Umbilical cord (tissue), 2 donors: ENCODE data around the gene RASSF10. TPM values are rescaled to one million over a fixed set of nuclear protein-coding genes. Genes with fewer than 3 reads are reported as not detected.
"Not testable (repeated sequence)": the region's sequence is repeated elsewhere in the genome, so short reads cannot be mapped to it uniquely, and the experiment has no call there.

Experiments
- DNase-seq: peaks from one replicate; pipeline ENCODE4 v3.0.0-alpha.2; 2015; ENCODE audit warnings: low spot score
- total RNA-seq: library from RNA; depleted of rRNA; stranded (reverse); fragments of >200 nt; gene quantifications from one replicate; pipeline ENCODE4 v1.2.3, GENCODE V29; 2014; ENCODE audit warnings: low replicate concordance; ENCODE audit not compliant: insufficient read depth

The RASSF10 gene
- total RNA-seq, 1 donor from 2014 or later = 2.6 TPM

DNA sequence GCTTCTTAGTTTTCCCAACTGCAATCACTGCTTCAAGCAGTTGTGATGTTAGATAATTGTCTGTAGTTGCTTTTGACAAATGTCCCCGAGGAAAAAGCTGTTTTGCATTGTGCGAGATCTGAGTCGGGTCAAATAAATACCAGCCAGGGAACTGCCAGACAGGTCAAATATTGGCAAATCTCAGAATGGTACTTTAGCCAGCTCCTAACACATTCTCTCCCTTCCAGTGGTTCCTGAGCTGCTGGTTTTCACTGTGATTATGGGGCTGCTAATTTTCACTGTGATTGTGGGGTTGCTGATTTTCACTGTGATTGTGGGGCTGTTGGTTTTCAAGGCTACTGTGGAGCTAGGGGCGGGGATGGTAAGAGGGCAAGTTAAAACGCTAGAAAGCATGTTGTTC, 14.3 kb downstream of the RASSF10 start:
- no peak for DNase-seq

DNA sequence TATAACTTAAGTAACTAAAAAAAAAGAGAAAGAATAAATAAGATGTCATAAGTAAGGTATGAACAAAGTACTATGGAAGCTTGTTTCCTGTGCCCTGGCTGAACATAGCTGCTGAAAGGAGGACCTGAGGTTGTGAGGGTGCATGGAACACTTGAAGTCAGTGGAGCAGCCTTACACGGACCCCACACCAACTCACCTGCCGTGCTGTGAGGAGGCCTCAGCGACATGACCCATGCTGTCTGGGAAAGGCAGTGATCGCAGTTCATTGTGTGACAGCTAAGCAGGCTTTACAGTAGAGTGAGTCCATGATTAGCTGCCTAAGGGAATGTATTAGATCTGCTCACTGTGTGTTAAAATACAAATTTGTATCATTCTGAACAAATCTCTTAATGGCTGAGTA, 17.6 kb downstream of the RASSF10 start:
- no peak for DNase-seq

DNA sequence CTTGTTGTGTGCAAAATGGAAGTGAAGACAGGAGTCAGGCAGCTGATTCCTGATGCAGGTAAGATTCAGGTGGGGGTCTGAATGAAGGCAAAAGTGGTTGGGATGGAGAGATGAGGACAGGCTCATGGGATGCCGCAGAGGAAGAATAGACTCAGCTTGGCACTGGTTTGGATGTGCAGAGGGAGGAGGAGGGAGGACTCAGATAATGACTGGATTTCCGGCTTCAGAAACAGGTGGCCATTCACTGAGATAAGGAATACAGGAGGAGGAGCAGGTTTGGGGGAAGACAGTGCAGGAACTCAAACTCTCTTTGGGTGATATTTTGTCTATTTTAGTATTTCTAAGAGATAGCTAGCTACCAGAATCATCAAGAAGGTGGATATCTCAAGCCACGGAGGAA, 19.2 kb downstream of the RASSF10 start:
- DNase-seq = no peak

DNA sequence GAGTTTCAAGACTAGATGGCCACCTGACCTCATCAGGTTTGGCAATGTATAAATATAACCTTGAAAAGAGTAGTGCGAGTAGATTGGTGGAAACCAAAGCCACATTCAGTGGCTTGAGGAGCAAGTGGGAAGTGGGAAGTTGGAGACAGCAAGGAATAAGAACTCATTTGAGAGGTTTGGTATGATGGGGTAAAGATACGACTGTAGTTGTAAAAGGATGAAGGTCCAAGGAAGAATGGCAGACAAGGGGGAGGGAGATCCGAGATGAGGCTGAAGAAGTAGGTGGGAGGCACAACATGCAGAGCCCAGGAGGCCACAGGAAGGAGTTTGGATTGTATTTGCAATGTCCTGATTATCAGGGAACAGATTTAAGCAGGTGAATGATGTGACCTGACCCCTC, 20.8 kb downstream of the RASSF10 start:
- no peak for DNase-seq

DNA sequence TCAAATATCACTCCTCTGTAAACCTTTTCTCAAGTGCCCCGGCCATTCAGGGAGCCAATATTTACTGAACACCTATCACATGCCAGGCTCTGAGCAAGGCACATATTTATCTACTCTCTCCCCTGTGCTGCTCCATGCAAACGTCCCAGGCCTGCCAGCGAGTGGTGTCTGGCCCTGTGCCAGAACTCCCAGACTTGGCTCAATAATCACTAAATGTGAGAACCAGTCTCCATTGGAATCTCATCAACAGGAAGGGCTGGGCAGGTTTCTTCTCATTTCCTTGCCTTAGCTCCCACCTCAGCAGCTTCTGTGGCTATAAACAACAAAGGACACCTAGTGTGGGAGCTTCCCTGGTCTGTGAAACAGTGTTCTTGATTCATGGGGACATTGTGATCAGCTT, 21.7 kb downstream of the RASSF10 start:
- DNase-seq = no peak

DNA sequence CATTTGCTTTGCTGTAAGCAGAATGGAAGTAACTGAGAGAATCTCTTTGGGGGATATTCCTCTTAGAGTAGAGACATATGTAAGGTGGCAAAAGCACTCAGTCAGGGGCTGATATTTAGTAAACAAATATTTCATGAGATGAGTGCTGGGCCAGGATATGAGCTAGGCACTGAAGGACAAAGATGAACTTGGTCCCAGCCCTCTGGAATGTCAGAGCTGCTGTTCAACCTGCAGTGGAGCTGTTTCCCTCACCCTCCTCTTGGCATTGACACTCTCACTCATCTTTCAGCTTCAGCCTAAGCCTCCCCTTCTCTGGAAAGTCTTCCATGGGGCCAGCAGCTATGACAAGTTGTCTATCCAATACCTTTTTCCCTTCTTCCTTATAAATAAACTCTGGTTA, 22.2 kb downstream of the RASSF10 start:
- no peak for DNase-seq

DNA sequence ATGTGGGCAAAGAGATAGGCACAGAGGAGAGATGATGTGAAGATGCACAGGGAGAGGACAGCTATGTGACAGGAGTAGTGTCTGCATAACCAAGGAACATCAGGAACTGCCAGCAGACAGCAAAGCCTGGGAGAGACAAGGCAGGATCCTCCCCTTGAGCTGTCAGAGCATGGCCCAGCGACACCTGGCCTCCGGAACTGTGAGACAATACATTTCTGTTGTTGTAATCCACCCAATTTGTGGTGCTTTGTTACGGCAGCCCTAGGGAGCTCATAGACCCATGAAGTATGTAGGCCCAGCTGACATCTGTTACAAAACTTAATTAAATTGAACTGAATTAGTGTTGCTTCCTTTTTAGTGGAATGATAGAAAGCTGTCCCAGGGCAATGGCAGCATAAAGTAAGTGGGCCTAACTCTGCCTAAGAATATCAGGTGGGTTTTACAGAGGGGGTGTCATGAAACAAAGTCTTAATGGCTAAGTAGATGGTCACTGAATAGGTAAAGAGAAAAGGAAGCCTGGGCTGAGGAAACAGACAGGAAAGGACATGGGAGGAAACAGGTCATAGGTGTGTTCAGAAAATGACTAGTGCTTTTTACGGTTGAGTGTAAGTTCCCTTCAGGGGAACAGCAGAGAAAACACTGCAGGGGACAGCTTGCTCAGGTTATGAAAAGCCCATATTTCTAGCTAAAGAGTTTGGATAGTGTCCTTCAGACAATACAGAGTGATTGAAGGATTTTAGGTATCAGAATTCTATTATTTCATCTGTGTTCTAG, 24.8 kb downstream of the RASSF10 start:
- no peak for DNase-seq

DNA sequence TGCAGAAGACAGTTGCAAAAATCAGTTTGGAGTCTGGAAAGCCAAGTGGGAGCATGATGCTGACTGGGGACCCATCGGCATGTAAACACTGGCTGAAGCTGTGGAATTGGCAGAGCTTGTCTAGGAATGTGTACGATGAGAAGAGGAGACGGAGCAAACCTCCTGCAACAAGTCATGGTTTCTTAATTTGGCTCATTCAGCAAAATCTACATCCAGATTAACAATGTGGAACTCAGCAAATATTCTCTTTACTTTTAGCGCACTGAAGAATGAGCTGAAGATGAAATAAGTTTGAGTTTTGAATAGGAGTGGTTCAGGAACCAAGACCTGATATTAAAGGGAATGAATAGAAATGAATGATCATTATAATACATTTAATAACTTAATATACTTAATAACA, 26.6 kb downstream of the RASSF10 start:
- DNase-seq = no peak

DNA sequence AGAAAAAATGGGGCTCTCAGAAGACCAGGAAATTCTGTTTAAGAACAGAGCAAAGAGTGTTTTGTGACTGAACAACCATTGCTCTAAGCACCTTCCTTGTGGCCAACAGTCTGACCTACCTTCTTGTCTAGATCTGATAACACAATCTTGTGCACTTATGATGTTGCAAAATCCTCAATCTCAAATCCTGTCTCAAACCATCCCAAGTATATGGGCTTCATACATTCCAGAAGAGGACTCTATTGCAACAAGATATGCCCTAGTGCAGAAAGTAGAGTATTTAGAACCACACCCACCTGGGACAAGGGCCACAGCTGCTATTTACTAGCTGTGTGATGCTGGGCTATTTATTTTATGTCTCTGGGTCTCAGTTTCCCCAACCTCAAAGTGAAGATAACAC, 27.1 kb downstream of the RASSF10 start:
- DNase-seq = no peak

DNA sequence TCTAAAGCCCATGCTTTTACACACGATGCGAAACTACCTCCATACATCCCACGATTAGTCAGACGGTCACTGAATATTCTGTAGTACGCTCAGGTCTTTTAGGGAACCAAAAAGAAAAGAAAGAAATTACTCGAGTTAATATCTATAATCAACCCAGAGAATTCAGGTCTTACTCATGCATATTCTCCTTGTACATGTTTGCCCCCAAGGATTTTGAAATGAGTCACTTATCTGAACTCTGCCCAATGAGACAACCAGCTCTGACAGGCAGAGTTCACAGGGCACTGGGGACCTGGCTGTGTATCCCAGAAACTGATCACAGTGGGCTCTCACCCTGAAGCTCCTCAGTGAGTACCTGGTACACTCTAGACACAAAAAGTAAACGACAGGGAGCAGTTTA, 29.2 kb downstream of the RASSF10 start:
- DNase-seq = no peak

DNA sequence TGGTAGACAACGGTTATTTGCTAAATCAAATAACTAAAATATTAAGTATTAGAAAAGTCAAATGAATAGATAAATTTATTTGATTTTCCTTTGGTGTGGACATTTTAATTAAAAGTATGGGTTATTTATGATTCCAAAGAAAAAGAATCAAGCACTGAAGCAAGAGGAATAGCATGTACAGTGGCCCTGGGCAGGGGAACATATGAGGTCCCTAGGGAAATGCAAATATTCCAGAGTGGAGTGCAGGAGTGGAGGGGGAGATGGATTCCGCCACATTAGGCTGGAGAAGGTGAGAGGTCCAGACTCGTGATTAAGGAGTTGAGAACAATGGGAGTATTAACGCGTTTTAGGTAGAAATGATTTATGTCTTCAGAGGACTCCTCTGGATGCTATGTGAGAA, 30.0 kb downstream of the RASSF10 start:
- no peak for DNase-seq

DNA sequence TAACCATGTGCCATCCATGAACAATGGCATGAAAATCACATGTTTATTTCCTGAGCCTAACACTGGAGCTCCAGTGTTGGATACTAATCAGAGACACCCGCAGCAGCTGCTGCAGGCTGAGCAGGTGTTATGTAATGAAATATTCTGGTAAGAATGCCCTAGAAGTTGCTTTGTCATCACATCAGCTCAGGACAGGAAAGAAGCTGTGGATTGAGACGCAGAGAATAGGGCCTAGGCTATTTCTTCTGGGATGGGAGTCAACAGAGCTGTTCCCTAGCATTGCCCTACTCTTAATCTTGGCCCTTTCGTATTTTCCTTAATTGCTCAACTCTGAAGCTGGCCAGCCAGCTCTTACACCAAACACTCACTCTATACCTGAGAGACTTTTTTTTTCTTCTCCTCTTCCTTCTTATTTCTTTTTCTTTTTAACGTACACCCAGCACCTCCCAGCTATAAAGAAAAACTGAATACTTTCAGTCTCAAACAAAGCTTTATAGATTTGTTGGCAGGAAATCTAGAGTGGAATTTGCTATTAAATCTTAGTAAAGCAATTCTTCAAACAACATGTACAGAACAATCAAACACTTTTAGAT, 31.9 kb downstream of the RASSF10 start:
- no peak for DNase-seq

DNA sequence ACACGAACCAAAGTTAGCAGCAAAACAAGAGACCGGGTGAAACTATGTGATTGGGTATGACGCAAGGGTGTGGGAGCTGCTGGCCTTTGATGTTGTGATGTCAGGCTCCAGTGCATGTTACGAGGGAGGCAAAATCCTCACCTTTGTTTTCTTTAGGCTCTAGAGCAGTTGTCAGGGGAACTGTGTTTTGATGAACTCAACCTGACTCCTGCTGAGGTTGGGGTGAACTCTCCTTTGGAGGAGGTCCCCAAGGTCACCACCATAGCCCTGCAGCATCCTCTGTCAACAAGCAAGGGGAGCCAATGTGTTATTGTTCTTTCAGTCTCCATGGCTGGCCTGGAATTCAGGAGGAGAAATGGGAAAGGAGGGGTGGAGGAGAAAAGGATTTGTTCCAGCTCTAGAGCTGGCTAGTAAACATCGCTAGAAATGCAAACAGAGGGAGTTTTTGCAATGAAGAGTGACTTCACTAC, 33.8 kb downstream of the RASSF10 start:
- no peak for DNase-seq

DNA sequence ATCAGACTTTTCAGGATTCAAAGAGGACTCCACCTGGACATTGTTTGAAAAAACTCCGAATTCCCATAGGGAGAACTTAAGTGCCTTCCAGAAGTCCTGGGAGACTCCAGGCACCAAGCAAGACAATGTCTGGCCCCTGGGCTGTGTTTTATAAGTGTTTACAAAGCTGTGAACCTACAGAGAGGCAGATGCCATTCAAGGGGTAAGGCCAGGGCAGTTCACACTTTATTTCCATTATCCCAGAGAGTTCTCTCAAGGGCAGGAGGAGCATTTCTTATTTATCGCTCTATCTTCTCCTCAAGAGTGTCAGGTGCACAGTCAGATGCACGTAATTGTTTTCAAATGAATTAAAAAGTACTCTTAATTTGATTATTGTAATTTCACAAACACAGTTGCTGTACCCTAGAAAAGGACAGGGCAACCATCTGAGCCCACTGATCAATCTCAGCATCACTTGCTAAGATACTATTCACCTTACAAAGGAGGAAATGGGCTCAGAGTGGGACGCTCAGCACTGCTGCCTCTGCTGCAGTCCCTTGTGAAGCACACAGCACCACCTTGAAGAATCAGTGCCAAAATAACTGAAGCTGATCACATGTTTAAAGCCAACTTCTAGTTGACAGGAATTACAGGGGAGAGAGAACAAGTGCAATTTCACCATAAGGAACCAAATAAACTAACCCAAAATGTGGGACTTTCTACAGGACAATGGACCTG, 35.0 kb downstream of the RASSF10 start:
- DNase-seq = no peak

DNA sequence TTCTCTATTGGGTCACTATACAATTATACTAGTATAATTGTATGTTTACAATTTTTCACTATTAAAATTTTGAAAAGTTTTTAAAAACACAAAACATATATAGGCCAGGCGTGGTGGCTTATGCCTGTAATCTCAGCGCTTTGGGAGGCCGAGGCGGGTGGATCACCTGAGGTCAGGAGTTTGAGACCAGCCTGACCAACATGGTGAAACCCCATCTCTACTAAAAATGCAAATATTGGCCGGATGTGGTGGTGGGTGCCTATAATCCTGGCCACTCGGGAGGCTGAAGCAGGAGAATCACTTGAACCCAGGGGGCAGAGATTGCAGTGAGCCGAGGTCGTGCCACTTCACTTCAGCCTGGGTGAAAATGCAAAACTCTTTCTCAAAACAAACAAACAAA, 36.0 kb downstream of the RASSF10 start:
- not testable (repeated sequence) for DNase-seq

DNA sequence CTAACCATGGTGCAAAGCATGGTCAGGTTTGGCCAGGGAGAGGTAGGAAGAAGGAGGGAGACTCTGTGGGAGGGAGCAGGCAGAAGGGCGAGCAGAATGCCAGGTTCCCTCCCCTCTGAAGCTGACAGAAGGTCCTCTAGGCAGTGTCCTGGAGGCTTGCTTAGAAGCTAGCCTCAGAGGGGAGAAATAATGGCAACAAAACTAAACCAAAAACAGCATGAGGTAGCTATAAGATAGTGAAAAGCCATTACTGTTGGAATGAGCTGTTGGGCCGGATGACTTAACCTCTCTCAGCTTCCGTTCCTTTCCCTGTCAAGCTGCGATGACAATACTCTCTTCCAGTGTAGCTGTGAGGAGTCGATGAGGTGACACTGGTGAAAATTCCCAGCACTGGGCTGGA, 36.6 kb downstream of the RASSF10 start:
- no peak for DNase-seq

DNA sequence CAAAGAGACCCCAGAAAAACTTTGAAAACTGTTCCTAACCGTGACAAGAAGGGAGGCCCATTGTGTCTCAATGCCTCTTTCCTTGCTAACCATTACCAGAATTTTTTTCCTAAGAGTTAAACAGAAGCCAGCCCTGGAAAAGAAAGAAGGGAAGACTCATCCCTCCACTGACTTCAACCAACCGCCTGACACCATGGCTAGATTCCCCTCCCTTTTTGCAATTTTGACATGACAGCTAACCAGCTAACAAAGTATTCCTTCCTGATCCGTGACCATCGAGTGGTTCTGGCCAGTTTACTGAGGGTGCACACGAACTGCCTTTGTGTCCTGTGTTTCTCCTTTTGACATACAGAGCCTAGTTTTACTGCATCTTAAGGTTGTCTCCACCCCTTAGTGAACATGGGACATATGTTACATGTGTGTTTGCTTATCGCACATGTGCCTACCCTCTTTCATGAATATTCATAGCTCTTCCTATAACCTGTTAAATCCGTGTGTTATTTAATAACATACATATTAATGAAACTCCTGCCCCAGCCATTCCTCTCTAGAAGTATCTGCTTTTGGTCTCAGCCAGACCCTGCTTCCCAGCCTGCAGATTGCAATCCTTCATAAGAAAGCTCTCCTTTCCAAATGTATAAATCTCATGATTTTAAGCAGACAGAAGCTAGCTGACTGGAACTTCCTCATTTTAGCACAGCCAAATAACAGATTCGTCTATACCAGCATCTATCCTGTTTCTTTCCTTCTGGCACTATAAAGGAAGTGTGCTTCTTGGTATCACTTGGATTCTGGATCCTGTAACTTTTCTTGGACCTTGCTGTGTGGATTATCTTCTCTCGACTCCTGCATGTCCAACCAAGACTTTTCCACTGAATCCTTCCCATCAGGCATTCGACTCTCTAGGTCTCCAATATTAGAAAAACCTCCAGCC, 37.8 kb downstream of the RASSF10 start:
- DNase-seq = no peak

DNA sequence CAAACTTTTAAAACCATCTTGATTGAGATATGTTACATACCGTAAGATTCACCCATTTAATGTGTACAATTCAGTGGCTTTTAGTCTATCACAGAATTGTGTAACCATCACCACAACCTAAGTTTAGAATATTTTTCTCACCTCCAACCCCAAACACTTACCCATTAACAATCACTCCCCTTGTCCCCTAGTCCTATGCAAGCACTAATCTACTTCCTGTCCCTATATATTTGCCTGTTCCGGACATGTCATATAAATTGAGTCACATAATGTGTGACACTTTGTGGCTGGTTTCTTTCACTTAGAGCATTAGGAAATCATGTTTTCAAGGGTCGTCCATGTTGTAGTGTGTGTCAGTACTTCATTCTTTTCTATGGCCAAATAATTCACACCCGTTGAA, 38.8 kb downstream of the RASSF10 start:
- no peak for DNase-seq

DNA sequence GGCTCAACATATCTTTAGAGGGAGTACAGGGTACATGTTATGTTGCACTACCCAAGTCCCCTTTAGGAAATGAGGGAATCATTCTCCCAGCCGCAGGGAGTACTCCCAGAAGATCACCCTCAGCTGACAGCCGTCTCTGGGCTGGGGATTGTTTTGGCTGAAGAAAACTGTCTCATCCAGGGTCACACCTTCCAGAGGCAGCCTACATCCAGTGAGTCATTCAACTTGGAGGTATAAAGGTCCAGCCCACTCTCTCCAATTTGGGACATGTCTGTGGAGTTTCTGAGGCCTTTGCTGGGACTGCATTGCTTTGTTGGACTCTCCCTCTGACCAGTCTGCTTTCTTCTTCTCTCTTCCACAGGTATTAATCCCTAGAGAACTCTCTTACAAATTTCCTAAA, 42.1 kb downstream of the RASSF10 start:
- DNase-seq = no peak

DNA sequence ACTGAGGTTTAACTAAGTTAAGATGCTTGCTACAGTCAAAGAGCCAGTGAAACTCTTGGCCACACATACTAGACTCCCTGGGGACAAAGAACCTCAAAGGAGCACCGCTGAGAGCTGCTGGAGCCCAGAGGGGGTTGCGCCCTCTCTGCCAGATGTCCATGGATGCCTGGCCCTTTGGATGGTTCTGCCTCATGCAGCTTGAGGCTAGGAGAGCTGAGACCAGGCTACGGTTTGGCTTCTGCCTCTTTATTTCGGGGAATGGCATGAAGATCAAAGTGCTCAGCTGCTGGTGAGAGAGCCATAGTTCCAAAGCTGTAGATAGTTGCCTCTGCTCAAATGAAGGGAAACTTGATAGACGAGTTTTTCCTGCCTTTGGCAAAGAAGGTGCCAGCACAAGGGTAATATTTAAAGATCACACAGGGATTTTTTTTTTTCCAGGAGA, 43.0 kb downstream of the RASSF10 start:
- DNase-seq = peak; percentile 43

DNA sequence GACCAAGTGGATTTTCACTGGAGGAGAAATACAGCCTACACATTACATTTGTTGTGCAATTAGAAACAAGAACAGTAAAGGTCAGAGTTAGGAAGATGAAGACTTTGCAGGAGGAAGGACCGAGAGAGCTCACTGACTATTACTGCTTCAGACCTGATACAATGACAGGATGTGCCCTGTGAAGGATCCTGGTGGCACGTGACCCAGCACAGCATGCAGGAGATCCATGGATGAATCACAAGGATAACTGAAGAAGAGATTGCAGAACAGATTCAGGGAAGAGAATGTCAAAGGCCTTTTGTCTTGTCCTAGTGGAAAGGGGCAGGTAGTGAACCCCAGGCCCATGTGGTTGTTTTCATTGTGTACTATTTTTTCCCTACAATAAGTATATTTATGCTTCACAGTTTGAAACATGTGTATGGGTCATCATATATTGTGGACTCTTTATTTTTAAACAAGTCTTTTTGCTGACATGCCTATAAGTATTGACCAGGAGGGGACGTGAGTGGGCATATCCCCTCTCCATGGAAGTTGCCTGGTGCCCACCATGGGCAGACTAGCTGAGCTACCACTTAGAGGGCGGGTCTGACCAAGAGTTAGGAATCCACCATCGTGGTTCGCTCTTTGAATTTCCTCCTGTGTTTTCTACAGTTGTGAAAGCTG, 44.3 kb downstream of the RASSF10 start:
- no peak for DNase-seq
